ENCODE measurements around the gene PLA2G4A. TPM values are rescaled to one million over a fixed set of nuclear protein-coding genes. Genes with fewer than 3 reads are reported as not detected.

Gene PLA2G4A
- total RNA-seq, 1 experiment from 2014 or later, result 0.39 TPM

DNA sequence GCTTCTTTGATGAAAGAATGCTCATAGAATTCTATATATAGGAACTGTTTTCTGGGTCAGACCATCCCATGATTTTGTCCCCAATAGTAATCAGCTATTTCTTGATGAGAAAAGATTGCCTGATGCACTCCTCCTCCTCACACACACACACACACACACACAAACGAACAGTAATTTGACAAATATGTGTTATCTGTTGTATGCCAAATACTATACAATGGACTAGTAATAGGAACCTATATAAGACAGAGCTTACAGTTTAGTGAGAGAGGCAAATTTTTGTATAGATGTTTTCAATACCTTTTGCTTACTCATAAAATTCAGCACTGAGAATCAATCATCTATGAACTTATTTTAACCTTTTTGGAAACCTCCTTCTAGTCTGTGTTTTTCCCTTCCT lies 76.8 kb downstream of the PLA2G4A start:
- no peak for DNase-seq
- Histone ChIP-seq H3T11ph (ENCODE audit: low read length) (no peak overlapping the region), H2BK15ac (ENCODE audit: low read depth, low read length) (no peak overlapping the region), H4K8ac (replicated peaks; ENCODE audit: insufficient read length, low read depth, low read length) (no peak overlapping the region), H4K91ac (ENCODE audit: insufficient read length, low read depth, low read length) (no peak overlapping the region), H3K4ac (ENCODE audit: low read depth, low read length) (no peak overlapping the region), H3K27ac (ENCODE audit: insufficient read length, low read depth, low read length) (no peak overlapping the region), H3K27me3 (ENCODE audit: insufficient read depth, low read length) (no peaks in the 10 kb centered on the region), H3K9ac (ENCODE audit: extremely low read depth, insufficient read length, low read length) (no peak overlapping the region), H2BK5ac (ENCODE audit: insufficient read length, low read length) (no peak overlapping the region), H3K4me1 (ENCODE audit: insufficient read depth, low read length) (no peaks in the 10 kb centered on the region), H2AFZ (ENCODE audit: low read length) (no peak overlapping the region), H3K79me2 (ENCODE audit: insufficient read depth, low read length) (no peaks in the 10 kb centered on the region), H3K9me3 (ENCODE audit: control insufficient read depth, low read depth, low read length) (no peaks in the 10 kb centered on the region), H3K14ac (ENCODE audit: insufficient read depth, low read length) (no peak overlapping the region), H3K18ac (ENCODE audit: insufficient read length, low read depth, low read length) (no peak overlapping the region), H2BK12ac (ENCODE audit: insufficient read length, low read depth, low read length) (no peak overlapping the region), H3K23ac (ENCODE audit: insufficient read length, low read depth, low read length) (no peak overlapping the region), H4K5ac (ENCODE audit: insufficient read length, low read depth, low read length) (no peak overlapping the region), H4K20me1 (ENCODE audit: control insufficient read depth, insufficient read depth, insufficient read length) (no peaks in the 10 kb centered on the region), H2AK5ac (ENCODE audit: insufficient read length, low read length) (no peak overlapping the region), H3K79me1 (ENCODE audit: insufficient read depth, low read depth, low read length, poor library complexity, severe bottlenecking) (no peaks in the 10 kb centered on the region), H3K4me2 (ENCODE audit: insufficient read depth, insufficient read length, low read length) (no peak overlapping the region), H3K56ac (ENCODE audit: insufficient read length, low read depth, low read length) (no peak overlapping the region), H2BK120ac (ENCODE audit: low read depth, low read length, poor library complexity, severe bottlenecking) (no peak overlapping the region), H3K23me2 (ENCODE audit: insufficient read length, low read depth, low read length, poor library complexity, severe bottlenecking) (no peaks in the 10 kb centered on the region), H2BK20ac (ENCODE audit: low read depth, low read length, poor library complexity, severe bottlenecking) (no peak overlapping the region)
- Mint-ChIP-seq H3K27me3 (ENCODE audit: low read depth) (no peaks in the 10 kb centered on the region), H3K4me1 (peaks cover 0 to 5% of the 10 kb centered on the region in 2 experiments; a peak in 2 of 4 replicates), H3K27ac (no peak overlapping the region), H3K36me3 (ENCODE audit: insufficient read depth in 1 of 3, low read depth in 3 of 3) (no peaks in the 10 kb centered on the region; a peak in 2 of 7 replicates), H3K4me3 (no peak overlapping the region), H3K9me3 (peaks cover 0 to 4% of the 10 kb centered on the region in 2 experiments; a peak in 4 of 5 replicates)
- WGBS (ENCODE audit: extremely low coverage, insufficient read length, low lambda C conversion rate), result no CpG with 5 or more reads among the region's 1 CpG
- TF ChIP-seq, protein P1, sequence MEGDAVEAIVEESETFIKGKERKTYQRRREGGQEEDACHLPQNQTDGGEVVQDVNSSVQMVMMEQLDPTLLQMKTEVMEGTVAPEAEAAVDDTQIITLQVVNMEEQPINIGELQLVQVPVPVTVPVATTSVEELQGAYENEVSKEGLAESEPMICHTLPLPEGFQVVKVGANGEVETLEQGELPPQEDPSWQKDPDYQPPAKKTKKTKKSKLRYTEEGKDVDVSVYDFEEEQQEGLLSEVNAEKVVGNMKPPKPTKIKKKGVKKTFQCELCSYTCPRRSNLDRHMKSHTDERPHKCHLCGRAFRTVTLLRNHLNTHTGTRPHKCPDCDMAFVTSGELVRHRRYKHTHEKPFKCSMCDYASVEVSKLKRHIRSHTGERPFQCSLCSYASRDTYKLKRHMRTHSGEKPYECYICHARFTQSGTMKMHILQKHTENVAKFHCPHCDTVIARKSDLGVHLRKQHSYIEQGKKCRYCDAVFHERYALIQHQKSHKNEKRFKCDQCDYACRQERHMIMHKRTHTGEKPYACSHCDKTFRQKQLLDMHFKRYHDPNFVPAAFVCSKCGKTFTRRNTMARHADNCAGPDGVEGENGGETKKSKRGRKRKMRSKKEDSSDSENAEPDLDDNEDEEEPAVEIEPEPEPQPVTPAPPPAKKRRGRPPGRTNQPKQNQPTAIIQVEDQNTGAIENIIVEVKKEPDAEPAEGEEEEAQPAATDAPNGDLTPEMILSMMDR (conservative IDR thresholded peaks at IDR 0.05), result no peak
